ENCODE measurements around the gene TMEM205.
A peak's percentile ranks its signal among the peaks of the same experiment; 100 is the strongest.
"Not testable (repeated sequence)": the region's sequence is repeated elsewhere in the genome, so short reads cannot be mapped to it uniquely, and the experiment has no call there.

Gene TMEM205

GRCh38 chr19:11382898-11383705, 37.0 kb upstream of the TMEM205 start:
- TF ChIP-seq, protein P1, sequence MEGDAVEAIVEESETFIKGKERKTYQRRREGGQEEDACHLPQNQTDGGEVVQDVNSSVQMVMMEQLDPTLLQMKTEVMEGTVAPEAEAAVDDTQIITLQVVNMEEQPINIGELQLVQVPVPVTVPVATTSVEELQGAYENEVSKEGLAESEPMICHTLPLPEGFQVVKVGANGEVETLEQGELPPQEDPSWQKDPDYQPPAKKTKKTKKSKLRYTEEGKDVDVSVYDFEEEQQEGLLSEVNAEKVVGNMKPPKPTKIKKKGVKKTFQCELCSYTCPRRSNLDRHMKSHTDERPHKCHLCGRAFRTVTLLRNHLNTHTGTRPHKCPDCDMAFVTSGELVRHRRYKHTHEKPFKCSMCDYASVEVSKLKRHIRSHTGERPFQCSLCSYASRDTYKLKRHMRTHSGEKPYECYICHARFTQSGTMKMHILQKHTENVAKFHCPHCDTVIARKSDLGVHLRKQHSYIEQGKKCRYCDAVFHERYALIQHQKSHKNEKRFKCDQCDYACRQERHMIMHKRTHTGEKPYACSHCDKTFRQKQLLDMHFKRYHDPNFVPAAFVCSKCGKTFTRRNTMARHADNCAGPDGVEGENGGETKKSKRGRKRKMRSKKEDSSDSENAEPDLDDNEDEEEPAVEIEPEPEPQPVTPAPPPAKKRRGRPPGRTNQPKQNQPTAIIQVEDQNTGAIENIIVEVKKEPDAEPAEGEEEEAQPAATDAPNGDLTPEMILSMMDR (IDR thresholded peaks at IDR 0.05; ENCODE audit: low read depth, low read length, missing control alignments) = peak; percentile 81
- H3K4me3 ChIP-seq (ENCODE audit: low read depth, low read length) = no peak overlapping the region
- no peak for DNase-seq (ENCODE audit: low read depth)

- TF ChIP-seq, protein P1 (IDR thresholded peaks at IDR 0.05; ENCODE audit: low read depth, low read length, missing control alignments) = peak; percentile 85
- DNase-seq (ENCODE audit: low read depth) = peak; percentile 96
- peak overlapping the region; percentile 91 for H3K4me3 ChIP-seq (ENCODE audit: low read depth, low read length)
Observed at GRCh38 chr19:11380653-11381537, 34.8 kb upstream of the TMEM205 start.

- TF ChIP-seq, protein P1 (IDR thresholded peaks at IDR 0.05; ENCODE audit: low read depth, low read length, missing control alignments) = no peak
- H3K4me3 ChIP-seq (ENCODE audit: low read depth, low read length) = peak overlapping the region; percentile 91
- no peak for DNase-seq (ENCODE audit: low read depth)
Observed at GRCh38 chr19:11379857-11380350, 33.8 kb upstream of the TMEM205 start.

GRCh38 chr19:11379269-11379845, 33.3 kb upstream of the TMEM205 start:
- not testable (repeated sequence) for DNase-seq (ENCODE audit: low read depth); H3K4me3 ChIP-seq (ENCODE audit: low read depth, low read length)

- TF ChIP-seq, protein P1 (IDR thresholded peaks at IDR 0.05; ENCODE audit: low read depth, low read length, missing control alignments) = peak; percentile 76
- no peak overlapping the region for H3K4me3 ChIP-seq (ENCODE audit: low read depth, low read length)
- DNase-seq (ENCODE audit: low read depth) = no peak
Observed at GRCh38 chr19:11378319-11379189, 32.5 kb upstream of the TMEM205 start.

DNA sequence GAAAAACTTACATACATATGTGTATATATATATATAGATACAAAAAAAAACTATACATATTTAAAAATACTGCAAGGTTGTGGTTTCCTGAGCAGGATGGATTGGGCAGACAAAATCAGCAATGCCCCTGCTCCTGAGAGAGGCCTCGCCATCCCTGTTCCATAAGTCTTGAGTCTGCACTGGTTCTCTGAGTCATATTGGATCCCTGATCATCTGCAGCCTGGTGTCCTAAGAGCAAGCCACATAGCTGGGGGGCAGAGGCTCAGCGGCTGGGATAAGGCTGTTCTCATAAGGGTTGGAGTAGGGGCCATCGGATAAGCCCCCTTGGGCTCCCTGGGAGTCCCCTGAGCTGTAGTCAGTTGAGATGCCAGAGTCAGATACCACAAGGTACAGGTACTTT, 31.7 kb upstream of the TMEM205 start:
- DNase-seq (ENCODE audit: low read depth) = no peak
- TF ChIP-seq, protein P1 (IDR thresholded peaks at IDR 0.05; ENCODE audit: low read depth, low read length, missing control alignments) = no peak
- no peak overlapping the region for H3K4me3 ChIP-seq (ENCODE audit: low read depth, low read length)

Data from GM12864 (cell line).